Esophagus muscularis mucosa (tissue), 4 donors: ENCODE data around the gene WFDC1. TPM values are rescaled to one million over a fixed set of nuclear protein-coding genes. Genes with fewer than 3 reads are reported as not detected.

Experiments used
- DNase-seq: peaks from one replicate; pipeline ENCODE4 v3.0.0-alpha.2; 2017; ENCODE audit errors: extremely low spot score
- H3K27ac ChIP-seq, 4 donors: fragments of 200-600 bp; sonication (generic); replicated peaks in 1 of 4; 1 replicate in 3 of 4; 2 replicates in 1 of 4; pipeline ENCODE4 v1.5.1; 2016 to 2019; ENCODE audit warnings: mild to moderate bottlenecking in 1 of 4
- H3K27me3 ChIP-seq, 4 donors: fragments of 200-600 bp; sonication (generic); one replicate each; pipeline versions ENCODE4 v1.5.1 to v1.6.0; 2016 to 2019
- H3K36me3 ChIP-seq, 4 donors: fragments of 200-600 bp; sonication (generic); one replicate each; pipeline ENCODE4 v1.5.1; 2016 to 2019
- H3K4me1 ChIP-seq, 4 donors: fragments of 200-600 bp; sonication (generic); one replicate each; pipeline ENCODE4 v1.5.1; 2016 to 2019
- H3K4me3 ChIP-seq, 4 donors: fragments of 200-600 bp; sonication (generic); 1 replicate in 2 of 4; 2 replicates in 2 of 4; pipeline ENCODE4 v1.5.1; 2016 to 2019; ENCODE audit warnings: mild to moderate bottlenecking in 4 of 4, moderate library complexity in 1 of 4
- H3K9me3 ChIP-seq, 4 donors: fragments of 200-600 bp; sonication (generic); 1 replicate in 3 of 4; 2 replicates in 1 of 4; pipeline ENCODE4 v1.5.1; 2016 to 2019
- EP300 ChIP-seq: sonication (generic); formaldehyde crosslinking; IDR thresholded peaks from one replicate; pipeline ENCODE4 v1.6.1; 2017; ENCODE audit warnings: antibody characterized with exemption
- POLR2A ChIP-seq: fragments of 450-650 bp; IDR thresholded peaks from one replicate; pipeline ENCODE4 v1.6.1; 2017; ENCODE audit warnings: antibody characterized with exemption, moderate library complexity, mild to moderate bottlenecking, low read depth
- POLR2AphosphoS5 ChIP-seq, 2 donors: sonication (generic); formaldehyde crosslinking; IDR thresholded peaks; one replicate each; pipeline ENCODE4 v1.6.1; 2017; ENCODE audit warnings: antibody characterized with exemption in 2 of 2
- WGBS: methylation state at CpG from one replicate; pipeline ENCODE4 v1.1.5; 2018; 5-methylcytosine and 5-hydroxymethylcytosine counted together
- intact Hi-C: fragments of 100-400 bp; cut with DNase I; formaldehyde crosslinking; loops from one replicate; pipeline ENCODE4 v1.15.1; 2023
- total RNA-seq, 4 donors: library from RNA; depleted of rRNA; stranded (reverse); fragments of >200 nt; gene quantifications; one replicate each; pipeline versions ENCODE4 v1.1.0 to v1.2.1, GENCODE V29; 2016
- TF ChIP-seq, protein P1 (sequence below), 3 experiments: fragments of 200-600 bp in 2 of 3; fragments of 450-650 bp in 1 of 3; sonication (generic) in 2 of 3; IDR thresholded peaks; one replicate each; pipeline ENCODE4 v1.5.1; 2017 to 2019; ENCODE audit warnings: antibody characterized with exemption in 3 of 3, mild to moderate bottlenecking in 2 of 3, moderate library complexity in 1 of 3

The WFDC1 gene
- total RNA-seq, 4 donors from 2014 or later = 4.6 to 29.9 (median 15.6) TPM

DNA sequence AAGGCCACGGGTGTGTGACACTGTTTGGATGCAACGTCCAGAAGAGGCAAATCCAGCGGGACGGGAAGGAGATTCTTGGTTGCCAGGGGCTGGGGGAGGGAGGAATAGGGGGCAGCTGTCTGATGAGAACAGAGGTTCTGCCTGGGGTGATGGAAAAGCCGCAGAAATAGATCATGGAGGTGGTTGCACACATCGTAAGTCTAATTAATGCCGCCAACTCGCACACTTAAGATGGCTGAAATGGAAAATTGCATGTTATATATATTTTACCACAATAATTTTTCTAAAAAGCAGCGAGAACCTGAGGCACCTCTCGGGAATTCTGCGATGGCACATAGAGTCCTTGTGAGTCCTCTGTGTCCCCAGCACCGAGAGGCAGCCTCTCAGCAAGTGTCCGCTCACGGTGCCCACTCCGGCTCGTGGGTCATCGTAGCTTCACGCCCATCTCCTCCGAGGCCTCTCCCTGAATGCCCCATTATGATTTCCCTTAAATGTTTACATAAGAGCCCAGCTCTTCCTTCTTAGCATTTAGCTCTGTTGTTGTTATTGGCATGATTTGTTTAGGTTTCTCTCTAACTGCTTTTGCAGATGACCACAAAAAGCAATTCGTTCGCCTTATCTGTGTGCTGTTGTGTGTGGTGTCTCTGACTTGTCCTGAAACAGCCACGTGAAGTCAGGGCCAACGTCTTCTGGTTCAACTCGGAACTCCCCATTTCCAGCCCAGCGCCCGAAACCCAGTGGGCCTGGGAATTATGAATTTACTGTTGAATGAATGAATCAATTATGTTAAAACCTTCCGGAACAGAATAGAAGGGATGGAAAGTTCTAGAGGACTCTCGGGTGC, 7.7 kb downstream of the WFDC1 start:
- intact Hi-C loops = no loop called here
- 76% methylated on average over 28 of the region's 28 CpGs for WGBS
- Histone ChIP-seq H3K4me1 (peaks cover 8 to 70% (median 16%) of the 10 kb centered on the region in 4 donors), H3K36me3 (no peaks in the 10 kb centered on the region), H3K9me3 (no peaks in the 10 kb centered on the region), H3K4me3 (peak overlapping the region in 1 of 4 donors; percentile 15), H3K27me3 (peaks cover 0 to 27% (median 0%) of the 10 kb centered on the region in 4 donors), H3K27ac (peak overlapping the region; percentile 71 to 86 (median 80))
- no peak for TF ChIP-seq EP300
- no peak for TF ChIP-seq POLR2AphosphoS5 (IDR thresholded peaks at IDR 0.05)
- TF ChIP-seq, protein P1, sequence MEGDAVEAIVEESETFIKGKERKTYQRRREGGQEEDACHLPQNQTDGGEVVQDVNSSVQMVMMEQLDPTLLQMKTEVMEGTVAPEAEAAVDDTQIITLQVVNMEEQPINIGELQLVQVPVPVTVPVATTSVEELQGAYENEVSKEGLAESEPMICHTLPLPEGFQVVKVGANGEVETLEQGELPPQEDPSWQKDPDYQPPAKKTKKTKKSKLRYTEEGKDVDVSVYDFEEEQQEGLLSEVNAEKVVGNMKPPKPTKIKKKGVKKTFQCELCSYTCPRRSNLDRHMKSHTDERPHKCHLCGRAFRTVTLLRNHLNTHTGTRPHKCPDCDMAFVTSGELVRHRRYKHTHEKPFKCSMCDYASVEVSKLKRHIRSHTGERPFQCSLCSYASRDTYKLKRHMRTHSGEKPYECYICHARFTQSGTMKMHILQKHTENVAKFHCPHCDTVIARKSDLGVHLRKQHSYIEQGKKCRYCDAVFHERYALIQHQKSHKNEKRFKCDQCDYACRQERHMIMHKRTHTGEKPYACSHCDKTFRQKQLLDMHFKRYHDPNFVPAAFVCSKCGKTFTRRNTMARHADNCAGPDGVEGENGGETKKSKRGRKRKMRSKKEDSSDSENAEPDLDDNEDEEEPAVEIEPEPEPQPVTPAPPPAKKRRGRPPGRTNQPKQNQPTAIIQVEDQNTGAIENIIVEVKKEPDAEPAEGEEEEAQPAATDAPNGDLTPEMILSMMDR (IDR thresholded peaks at IDR 0.05) = no peak
- TF ChIP-seq POLR2A = no peak
- DNase-seq = no peak

DNA sequence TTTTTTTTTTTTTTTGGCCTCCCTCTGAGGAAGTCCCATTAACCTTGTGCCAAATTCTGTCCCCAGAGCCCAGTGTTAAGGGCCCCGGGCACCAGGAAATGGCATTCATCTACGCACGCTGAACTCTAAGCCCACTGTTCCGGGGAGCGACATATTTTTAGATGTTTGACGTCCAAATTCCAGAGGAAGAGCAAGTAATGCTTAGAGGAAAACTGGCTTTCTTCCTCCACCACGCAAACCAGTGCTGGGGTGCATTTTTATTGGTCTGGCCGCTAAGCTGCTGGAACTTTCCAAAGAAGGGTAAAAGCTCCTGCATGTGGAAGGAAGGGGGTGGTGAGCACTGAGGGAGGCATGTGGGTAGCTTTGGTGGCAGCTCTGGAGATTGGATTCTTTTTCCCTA, 8.3 kb downstream of the WFDC1 start:
- Histone ChIP-seq H3K4me3 (peak overlapping the region in 1 of 4 donors; percentile 15), H3K36me3 (no peaks in the 10 kb centered on the region), H3K4me1 (peaks cover 8 to 68% (median 16%) of the 10 kb centered on the region in 4 donors), H3K9me3 (no peaks in the 10 kb centered on the region), H3K27ac (peak overlapping the region; percentile 71 to 86 (median 80)), H3K27me3 (peaks cover 0 to 28% (median 0%) of the 10 kb centered on the region in 4 donors)
- WGBS = 59% methylated on average over 8 of the region's 8 CpGs
- intact Hi-C loops = no loop called here
- TF ChIP-seq, protein P1 (IDR thresholded peaks at IDR 0.05) = no peak
- TF ChIP-seq EP300 = peak; percentile 74
- TF ChIP-seq POLR2AphosphoS5 (IDR thresholded peaks at IDR 0.05) = peak; percentile 42 to 56
- no peak for TF ChIP-seq POLR2A
- no peak for DNase-seq

DNA sequence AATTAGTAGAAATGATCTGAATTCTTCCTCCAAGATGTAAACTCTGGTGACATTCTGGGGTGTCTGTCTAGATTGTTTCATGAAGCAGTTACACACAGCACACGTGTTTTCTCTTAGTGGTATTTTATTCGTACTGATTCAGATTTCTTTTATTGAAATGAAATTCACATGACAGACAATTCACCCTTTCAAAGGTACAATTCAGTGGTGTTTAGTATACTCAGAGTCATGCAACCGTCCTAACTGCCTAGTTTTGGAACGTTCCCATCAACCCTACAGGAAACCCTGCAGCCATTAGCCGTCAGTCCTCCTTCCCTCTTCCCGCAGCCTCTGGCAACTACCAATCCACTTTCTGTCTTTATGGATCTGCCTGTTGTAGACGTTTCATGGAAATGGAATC, 8.8 kb downstream of the WFDC1 start:
- 56% methylated on average over 7 of the region's 7 CpGs for WGBS
- Histone ChIP-seq H3K36me3 (no peaks in the 10 kb centered on the region), H3K4me1 (peaks cover 8 to 68% (median 16%) of the 10 kb centered on the region in 4 donors), H3K9me3 (no peaks in the 10 kb centered on the region), H3K27ac (peak overlapping the region; percentile 71 to 86 (median 80)), H3K4me3 (no peak overlapping the region), H3K27me3 (peaks cover 0 to 28% (median 0%) of the 10 kb centered on the region in 4 donors)
- TF ChIP-seq POLR2AphosphoS5 (IDR thresholded peaks at IDR 0.05) = no peak
- TF ChIP-seq EP300 = no peak
- TF ChIP-seq POLR2A = no peak
- TF ChIP-seq, protein P1 (IDR thresholded peaks at IDR 0.05) = no peak
- intact Hi-C loops = no loop called here
- no peak for DNase-seq

DNA sequence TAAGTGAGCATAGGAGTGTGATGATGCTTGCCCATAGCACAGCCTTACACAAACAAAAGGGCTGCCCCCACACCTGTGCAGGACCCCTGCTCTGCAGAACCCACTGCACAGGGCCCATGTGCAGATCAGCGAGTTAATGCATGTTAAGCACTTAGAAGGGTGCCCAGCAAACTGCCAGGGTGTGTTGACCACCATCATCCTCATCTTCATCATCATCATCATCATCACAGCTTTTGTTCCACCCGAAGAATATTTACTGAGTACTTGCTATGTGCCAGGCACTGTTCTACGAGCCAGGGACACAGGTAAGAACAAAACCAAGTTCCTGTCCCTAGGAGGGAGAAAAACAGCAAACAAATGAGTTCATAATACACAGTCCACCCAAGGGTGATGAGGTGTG, 11.9 kb downstream of the WFDC1 start:
- Histone ChIP-seq H3K27ac (no peak overlapping the region), H3K36me3 (no peaks in the 10 kb centered on the region), H3K4me3 (no peak overlapping the region), H3K27me3 (peaks cover 0 to 25% (median 0%) of the 10 kb centered on the region in 4 donors), H3K9me3 (no peaks in the 10 kb centered on the region), H3K4me1 (peaks cover 7 to 39% (median 13%) of the 10 kb centered on the region in 4 donors)
- TF ChIP-seq EP300 (no peak), POLR2AphosphoS5 (IDR thresholded peaks at IDR 0.05) (no peak), POLR2A (no peak)
- TF ChIP-seq, protein P1 (IDR thresholded peaks at IDR 0.05) = no peak
- WGBS = 100% methylated on average over 3 of the region's 3 CpGs
- intact Hi-C loops = no loop called here
- no peak for DNase-seq
